Subcutaneous adipose tissue (tissue), 4 donors: ENCODE results near the gene HOXA6. TPM values are rescaled to one million over a fixed set of nuclear protein-coding genes. Genes with fewer than 3 reads are reported as not detected.

Experiments used
- CTCF ChIP-seq: fragments of 450-650 bp; IDR thresholded peaks from one replicate; pipeline ENCODE4 v1.5.1; 2016; ENCODE audit warnings: low read depth, mild to moderate bottlenecking, control low read depth, antibody characterized with exemption, moderate library complexity
- total RNA-seq, 4 donors: library from RNA; depleted of rRNA; stranded (reverse); fragments of >200 nt; gene quantifications; one replicate each; pipeline ENCODE4 v1.1.0, GENCODE V29; 2016

The HOXA6 gene
- total RNA-seq, 4 donors from 2014 or later = 1.3 to 5.3 (median 2.8) TPM

GRCh38 chr7:27130540-27131389 is 16.8 kb downstream of the HOXA6 start, which contains the start of gene HOXA4:
TSS of gene HOXA4 (minus strand) at chr7:27130757. CDS start at chr7:27130733, 24 bp downstream.
- TF ChIP-seq CTCF = no peak

GRCh38 chr7:27129729-27130539 is 17.6 kb downstream of the HOXA6 start:
- TF ChIP-seq CTCF = no peak

GRCh38 chr7:27128776-27129728 is 18.5 kb downstream of the HOXA6 start:
- no peak for TF ChIP-seq CTCF

GRCh38 chr7:27128034-27128433 is 19.5 kb downstream of the HOXA6 start:
- no peak for TF ChIP-seq CTCF

GRCh38 chr7:27126596-27127327 is 20.8 kb downstream of the HOXA6 start:
- TF ChIP-seq CTCF = no peak

GRCh38 chr7:27125986-27126394 is 21.6 kb downstream of the HOXA6 start:
- TF ChIP-seq CTCF = no peak
